ENCODE measurements around the gene NAALADL2.

NAALADL2 gene

DNA sequence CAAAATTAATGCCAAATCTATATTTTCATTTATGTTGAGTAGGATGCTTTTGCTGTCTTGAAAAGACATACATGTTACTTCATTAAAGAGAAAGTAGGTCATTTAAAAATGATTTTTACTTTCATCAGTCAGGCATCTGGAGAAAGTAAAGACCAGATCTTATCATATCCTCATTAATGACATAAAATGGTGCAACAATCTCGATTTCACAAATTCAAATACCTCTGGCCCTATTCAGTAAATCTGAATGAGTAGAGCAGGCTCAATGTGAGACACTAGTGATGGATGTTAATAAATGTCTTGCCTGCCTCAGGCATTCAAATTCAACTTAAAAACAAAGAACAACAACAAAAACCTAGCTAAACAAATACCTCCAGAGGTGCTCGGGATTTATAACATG, 714.1 kb downstream of the NAALADL2 start:
- no peak overlapping the region for H3K27ac ChIP-seq
- TF ChIP-seq ZFX (IDR thresholded peaks at IDR 0.05) = no peak

DNA sequence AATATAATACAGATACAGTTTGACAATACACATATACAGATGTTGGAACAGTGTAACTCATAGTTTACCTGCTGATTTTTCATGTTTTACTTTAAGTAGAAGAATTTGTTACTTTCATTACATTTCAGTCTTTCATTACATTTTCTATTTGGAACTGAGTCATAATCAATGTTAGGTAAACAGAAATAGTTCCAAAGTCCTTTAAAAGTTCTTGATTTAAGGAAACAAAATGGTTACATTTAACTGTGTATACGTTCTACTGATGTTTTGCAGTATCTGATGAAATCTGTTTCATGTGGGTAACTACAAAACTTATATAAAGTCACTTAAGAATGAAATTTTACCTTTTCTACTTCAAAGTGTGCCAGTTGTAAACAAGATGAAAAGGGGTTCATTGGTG, 721.2 kb downstream of the NAALADL2 start:
- H3K27ac ChIP-seq = no peak overlapping the region
- TF ChIP-seq, protein P1, sequence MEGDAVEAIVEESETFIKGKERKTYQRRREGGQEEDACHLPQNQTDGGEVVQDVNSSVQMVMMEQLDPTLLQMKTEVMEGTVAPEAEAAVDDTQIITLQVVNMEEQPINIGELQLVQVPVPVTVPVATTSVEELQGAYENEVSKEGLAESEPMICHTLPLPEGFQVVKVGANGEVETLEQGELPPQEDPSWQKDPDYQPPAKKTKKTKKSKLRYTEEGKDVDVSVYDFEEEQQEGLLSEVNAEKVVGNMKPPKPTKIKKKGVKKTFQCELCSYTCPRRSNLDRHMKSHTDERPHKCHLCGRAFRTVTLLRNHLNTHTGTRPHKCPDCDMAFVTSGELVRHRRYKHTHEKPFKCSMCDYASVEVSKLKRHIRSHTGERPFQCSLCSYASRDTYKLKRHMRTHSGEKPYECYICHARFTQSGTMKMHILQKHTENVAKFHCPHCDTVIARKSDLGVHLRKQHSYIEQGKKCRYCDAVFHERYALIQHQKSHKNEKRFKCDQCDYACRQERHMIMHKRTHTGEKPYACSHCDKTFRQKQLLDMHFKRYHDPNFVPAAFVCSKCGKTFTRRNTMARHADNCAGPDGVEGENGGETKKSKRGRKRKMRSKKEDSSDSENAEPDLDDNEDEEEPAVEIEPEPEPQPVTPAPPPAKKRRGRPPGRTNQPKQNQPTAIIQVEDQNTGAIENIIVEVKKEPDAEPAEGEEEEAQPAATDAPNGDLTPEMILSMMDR (conservative IDR thresholded peaks at IDR 0.05) = no peak
- TF ChIP-seq ZFX (IDR thresholded peaks at IDR 0.05) = no peak

DNA sequence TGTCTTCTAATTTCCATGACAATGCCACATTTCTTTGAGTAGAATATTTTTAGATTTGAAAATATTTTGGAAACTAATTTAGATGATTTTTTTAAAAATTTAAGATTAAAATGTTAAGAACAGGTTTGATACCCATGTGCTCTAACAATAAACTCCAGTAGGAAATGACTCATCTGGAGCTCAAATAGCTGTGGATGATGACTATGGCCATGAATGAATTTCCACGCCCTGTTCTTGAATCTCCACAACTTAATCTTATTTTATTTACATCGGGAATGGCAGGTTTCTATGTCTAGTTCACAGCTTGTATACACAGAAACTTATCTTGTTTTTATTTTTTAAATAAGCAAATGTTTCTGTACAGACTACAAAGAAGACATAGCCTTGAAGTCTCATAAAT, 726.8 kb downstream of the NAALADL2 start:
- TF ChIP-seq ZFX (IDR thresholded peaks at IDR 0.05) = no peak
- TF ChIP-seq, protein P1 (conservative IDR thresholded peaks at IDR 0.05) = no peak
- H3K27ac ChIP-seq = no peak overlapping the region

DNA sequence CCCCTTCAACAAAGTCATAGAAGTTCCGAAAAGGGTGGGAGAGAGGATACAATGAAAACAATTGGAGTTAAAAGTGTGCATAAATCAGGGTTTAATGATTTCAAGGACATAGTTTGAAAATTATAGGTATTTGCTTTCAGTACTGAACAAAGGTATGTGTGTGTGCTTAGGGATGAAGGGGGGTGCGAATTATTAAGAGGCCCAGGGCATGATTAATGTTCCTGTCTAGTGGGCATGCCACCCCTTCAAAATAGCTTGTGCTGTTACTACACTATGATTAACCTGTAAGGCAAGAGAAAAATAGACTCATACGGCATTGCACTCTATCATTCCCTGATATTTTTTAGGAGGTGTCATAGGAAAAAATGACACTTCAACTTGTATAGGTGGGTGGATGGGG, 731.6 kb downstream of the NAALADL2 start:
- no peak overlapping the region for H3K27ac ChIP-seq
- TF ChIP-seq ZFX (IDR thresholded peaks at IDR 0.05) = no peak
- TF ChIP-seq, protein P1 (conservative IDR thresholded peaks at IDR 0.05) = no peak

DNA sequence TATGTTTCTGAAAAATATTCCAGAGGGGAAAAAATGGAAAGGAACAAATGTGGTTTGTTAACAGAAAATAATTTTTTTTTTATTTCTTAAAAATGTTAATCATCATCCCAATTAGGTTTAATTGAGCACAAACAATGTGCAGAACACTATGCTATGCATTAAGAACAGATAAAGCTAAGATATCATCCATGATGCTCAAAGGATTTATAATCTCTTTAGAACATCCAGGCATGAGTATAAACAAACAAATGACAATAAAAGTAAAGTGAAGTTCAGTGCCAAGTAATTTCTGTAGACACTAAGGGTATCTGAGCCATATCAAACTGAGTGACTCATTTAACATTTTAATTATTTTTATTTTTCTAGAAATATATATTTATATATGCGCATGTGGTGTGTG, 732.2 kb downstream of the NAALADL2 start:
- TF ChIP-seq ZFX (IDR thresholded peaks at IDR 0.05) = no peak
- TF ChIP-seq, protein P1 (conservative IDR thresholded peaks at IDR 0.05) = no peak

DNA sequence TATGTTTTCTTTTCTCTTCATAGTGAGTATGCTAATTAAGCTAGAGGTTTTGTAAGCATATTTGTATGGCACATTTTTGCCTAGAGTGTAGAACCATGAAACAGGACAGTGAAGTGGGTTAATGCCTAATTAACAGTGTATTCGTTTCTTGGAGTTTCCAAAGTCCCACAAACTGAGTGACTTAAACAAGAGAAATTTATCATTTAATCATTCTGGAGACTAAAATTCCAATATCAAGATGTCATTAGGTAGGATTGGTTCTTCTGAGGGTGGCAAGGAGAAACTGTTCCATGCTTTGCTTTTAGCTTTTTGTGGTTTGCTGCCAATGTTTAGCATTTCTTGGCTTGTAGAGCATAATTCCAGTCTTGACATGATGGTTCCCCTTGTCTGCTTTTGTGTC, 734.2 kb downstream of the NAALADL2 start:
- TF ChIP-seq ZFX (IDR thresholded peaks at IDR 0.05) = no peak
- TF ChIP-seq, protein P1 (conservative IDR thresholded peaks at IDR 0.05) = no peak
- no peak overlapping the region for H3K27ac ChIP-seq

More for the DNA sequence above, 732.2 kb downstream of the NAALADL2 start:
- no peak overlapping the region for H3K27ac ChIP-seq

DNA sequence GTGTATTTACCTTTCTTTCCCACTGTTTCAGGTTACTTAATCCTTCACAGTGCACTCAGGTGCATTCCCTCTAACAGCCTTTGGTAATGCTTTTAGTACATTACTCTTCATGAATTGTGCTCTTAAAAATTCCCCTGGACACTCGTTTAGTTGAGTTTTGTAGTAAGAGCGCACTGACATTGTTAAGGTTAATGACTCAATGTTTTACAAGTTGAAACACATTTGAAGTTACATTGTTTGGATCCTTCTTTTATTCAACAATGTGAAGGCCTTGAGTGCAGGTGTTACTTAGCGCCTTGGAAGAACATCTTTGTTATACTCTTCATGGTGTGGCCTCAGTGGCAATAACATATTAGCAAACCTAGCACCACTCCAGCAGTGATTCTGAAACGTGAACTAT, 739.6 kb downstream of the NAALADL2 start:
- TF ChIP-seq, protein P1 (conservative IDR thresholded peaks at IDR 0.05) = no peak
- no peak for TF ChIP-seq ZFX (IDR thresholded peaks at IDR 0.05)
- no peak overlapping the region for H3K27ac ChIP-seq

DNA sequence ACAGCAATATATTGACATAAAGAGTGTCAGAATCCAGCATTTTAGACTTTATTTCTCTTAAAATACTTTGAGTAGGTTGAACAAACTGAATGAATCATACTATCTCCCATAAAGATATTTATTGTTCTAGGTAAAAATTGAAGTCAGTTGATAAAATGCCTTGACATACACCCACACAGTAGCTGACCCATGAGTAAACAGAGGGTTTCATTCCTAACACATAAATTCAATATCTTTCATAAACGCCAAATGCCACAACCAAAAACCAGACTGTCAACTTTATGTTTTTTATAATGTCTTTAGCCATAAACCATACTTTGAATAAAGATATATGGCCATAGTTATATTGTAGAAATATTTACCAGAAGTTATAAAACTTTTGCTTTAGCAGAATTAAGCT, 742.4 kb downstream of the NAALADL2 start:
- TF ChIP-seq ZFX (IDR thresholded peaks at IDR 0.05) = no peak
- TF ChIP-seq, protein P1 (conservative IDR thresholded peaks at IDR 0.05) = no peak
- H3K27ac ChIP-seq = no peak overlapping the region
